GM23248 (cell line): ENCODE results near the gene STRADA.

Experiments used
- EZH2 ChIP-seq: fragments of 200-600 bp; sonication (generic); IDR thresholded peaks from 2 replicates; pipeline ENCODE4 v1.6.1; 2018; ENCODE audit warnings: antibody characterized with exemption, mild to moderate bottlenecking; ENCODE audit not compliant: insufficient read depth, poor library complexity, severe bottlenecking
- EZH2phosphoT487 ChIP-seq: fragments of 200-600 bp; sonication (generic); IDR thresholded peaks from 2 replicates; pipeline ENCODE4 v1.6.1; 2018; ENCODE audit warnings: antibody characterized with exemption, moderate library complexity, mild to moderate bottlenecking, low read depth; ENCODE audit not compliant: insufficient read depth

DNA sequence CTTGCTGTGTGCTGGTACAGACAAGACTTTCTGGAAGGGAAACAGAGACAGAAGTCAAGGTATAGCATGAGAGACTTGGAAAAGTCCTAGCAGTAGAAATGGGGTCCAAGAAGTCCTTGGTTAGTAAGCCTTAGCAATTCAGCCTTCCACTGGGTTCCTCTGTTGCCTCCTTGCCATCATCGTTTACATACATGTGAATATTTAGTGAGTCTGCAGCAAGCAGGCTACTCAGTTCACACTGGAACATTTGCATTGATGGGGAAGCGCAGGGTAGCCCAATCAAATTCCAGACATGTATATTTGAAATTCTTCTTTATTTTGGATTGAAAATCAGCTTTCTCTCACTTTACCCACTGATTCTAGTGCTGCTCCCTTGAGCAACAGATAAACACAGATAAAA lies 68.7 kb downstream of the STRADA start:
- TF ChIP-seq EZH2 (no peak), EZH2phosphoT487 (no peak)
